Astrocyte (in vitro differentiated cells and primary cell): ENCODE results near the gene RAB32. TPM values are rescaled to one million over a fixed set of nuclear protein-coding genes. Genes with fewer than 3 reads are reported as not detected.

Experiments
- DNase-seq: peaks from one replicate; pipeline ENCODE4 v3.0.0-alpha.2; 2010; ENCODE audit warnings: low read depth
- FAIRE-seq: peaks from 2 replicates; lab custom pipeline; 2011; peaks lifted over from hg19 to GRCh38; lab: Jason Lieb, UNC
- H2AFZ ChIP-seq: 2 replicates; pipeline ENCODE4 v1.6.0; 2012; ENCODE audit warnings: low read depth, low read length, inconsistent platforms
- H3K27ac ChIP-seq: 2 replicates; pipeline ENCODE4 v1.5.1; 2011; ENCODE audit warnings: low read depth, low read length, inconsistent platforms
- H3K27me3 ChIP-seq: 2 replicates; pipeline ENCODE4 v1.6.0; 2011; ENCODE audit warnings: low read length, inconsistent platforms; ENCODE audit not compliant: insufficient read depth
- H3K36me3 ChIP-seq: 2 replicates; pipeline ENCODE4 v1.5.1; 2011; ENCODE audit warnings: low read length, inconsistent platforms; ENCODE audit not compliant: insufficient read depth
- H3K4me1 ChIP-seq: 2 replicates; pipeline ENCODE4 v1.5.1; 2011; ENCODE audit warnings: low read length, inconsistent platforms; ENCODE audit not compliant: insufficient read depth
- H3K4me2 ChIP-seq: 2 replicates; pipeline ENCODE4 v1.6.0; 2012; ENCODE audit warnings: low read length, inconsistent platforms
- H3K4me3 ChIP-seq: 2 replicates; pipeline ENCODE4 v1.5.1; 2011; ENCODE audit warnings: low read depth, mild to moderate bottlenecking, low read length, inconsistent platforms; ENCODE audit not compliant: insufficient read depth
- H3K79me2 ChIP-seq: 2 replicates; pipeline ENCODE4 v1.6.0; 2012; ENCODE audit warnings: mild to moderate bottlenecking, low read length, inconsistent platforms; ENCODE audit not compliant: insufficient read depth
- H3K9ac ChIP-seq: 2 replicates; pipeline ENCODE4 v1.6.0; 2012; ENCODE audit warnings: mild to moderate bottlenecking, low read length, inconsistent platforms
- H3K9me3 ChIP-seq: 2 replicates; pipeline ENCODE4 v1.5.1; 2012; ENCODE audit warnings: low read depth, mild to moderate bottlenecking, low read length, inconsistent platforms; ENCODE audit not compliant: insufficient read depth
- H4K20me1 ChIP-seq: 2 replicates; pipeline ENCODE4 v1.6.0; 2012; ENCODE audit warnings: low read length, inconsistent platforms; ENCODE audit not compliant: insufficient read depth
- H3K27ac Mint-ChIP-seq: one replicate; pipeline ENCODE4 v1.8.0; 2021; ENCODE audit warnings: mild to moderate bottlenecking, mixed read lengths; ENCODE audit not compliant: unreplicated experiment
- H3K27me3 Mint-ChIP-seq: one replicate; pipeline ENCODE4 v1.8.0; 2021; ENCODE audit warnings: low read depth, mixed read lengths; ENCODE audit not compliant: unreplicated experiment
- H3K36me3 Mint-ChIP-seq: one replicate; pipeline ENCODE4 v1.8.0; 2021; ENCODE audit warnings: low read depth, mixed read lengths; ENCODE audit not compliant: unreplicated experiment
- H3K4me1 Mint-ChIP-seq: one replicate; pipeline ENCODE4 v1.8.0; 2021; ENCODE audit warnings: low read depth, mixed read lengths; ENCODE audit not compliant: unreplicated experiment
- H3K4me3 Mint-ChIP-seq: one replicate; pipeline ENCODE4 v1.8.0; 2021; ENCODE audit warnings: mild to moderate bottlenecking, moderate library complexity, mixed read lengths; ENCODE audit not compliant: unreplicated experiment
- H3K9me3 Mint-ChIP-seq: one replicate; pipeline ENCODE4 v1.8.0; 2021; ENCODE audit warnings: mild to moderate bottlenecking, mixed read lengths; ENCODE audit not compliant: unreplicated experiment
- CTCF ChIP-seq: IDR thresholded peaks from 2 replicates; pipeline ENCODE4 v1.5.1; 2011; ENCODE audit warnings: low read depth, mild to moderate bottlenecking, inconsistent platforms, low read length, moderate library complexity; ENCODE audit not compliant: insufficient read depth
- EZH2 ChIP-seq: IDR thresholded peaks from 2 replicates; pipeline ENCODE4 v1.6.1; 2012; ENCODE audit warnings: mild to moderate bottlenecking, low read length, inconsistent platforms; ENCODE audit not compliant: insufficient read depth
- total RNA-seq: library from RNA; stranded (reverse); gene quantifications from 2 replicates; pipeline ENCODE4 v1.2.1, GENCODE V29; 2021

Gene RAB32
- total RNA-seq, 1 donor from 2014 or later = 77.4 TPM

GRCh38 chr6:146595972-146596731 lies 52.5 kb downstream of the RAB32 start:
- H3K4me2 ChIP-seq = no peak overlapping the region
- H3K9ac ChIP-seq = no peak overlapping the region
- no peak overlapping the region for H3K27ac ChIP-seq
- no peaks in the 10 kb centered on the region for H3K36me3 ChIP-seq
- TF ChIP-seq EZH2 (no peak), CTCF (no peak)
- DNase-seq (peak; percentile 6), FAIRE-seq (no peak)
- Mint-ChIP-seq H3K4me1 (no peaks in the 10 kb centered on the region), H3K27me3 (no peaks in the 10 kb centered on the region), H3K9me3 (no peaks in the 10 kb centered on the region), H3K4me3 (no peak overlapping the region), H3K27ac (no peak overlapping the region), H3K36me3 (no peaks in the 10 kb centered on the region)
- no peaks in the 10 kb centered on the region for H3K79me2 ChIP-seq
- no peaks in the 10 kb centered on the region for H3K27me3 ChIP-seq
- no peaks in the 10 kb centered on the region for H4K20me1 ChIP-seq
- H3K9me3 ChIP-seq = no peaks in the 10 kb centered on the region
- H2AFZ ChIP-seq = no peak overlapping the region
- no peak overlapping the region for H3K4me3 ChIP-seq
- H3K4me1 ChIP-seq = no peaks in the 10 kb centered on the region

GRCh38 chr6:146598772-146599405 lies 55.3 kb downstream of the RAB32 start, which contains the start of gene ADGB:
ADGB (plus strand) TSS chr6:146598972; CDS start chr6:146599041, 69 bp downstream.
- Mint-ChIP-seq H3K4me1 (no peaks in the 10 kb centered on the region), H3K36me3 (no peaks in the 10 kb centered on the region), H3K4me3 (peak within 1 kb of the TSS; percentile 79), H3K9me3 (no peaks in the 10 kb centered on the region), H3K27me3 (no peaks in the 10 kb centered on the region), H3K27ac (peak within 1 kb of the TSS; percentile 72)
- Histone ChIP-seq H3K4me2 (peak within 1 kb of the TSS; percentile 86), H3K4me1 (no peaks in the 10 kb centered on the region), H2AFZ (peak within 1 kb of the TSS; percentile 83), H3K4me3 (peak within 1 kb of the TSS; percentile 56), H3K36me3 (no peaks in the 10 kb centered on the region), H3K27ac (no peak within 1 kb of the TSS), H4K20me1 (no peaks in the 10 kb centered on the region), H3K79me2 (no peaks in the 10 kb centered on the region), H3K27me3 (no peaks in the 10 kb centered on the region), H3K9ac (peak within 1 kb of the TSS; percentile 58), H3K9me3 (no peaks in the 10 kb centered on the region)
- no peak for FAIRE-seq
- TF ChIP-seq CTCF (no peak), EZH2 (no peak)
- DNase-seq = peak; percentile 31
